HG02885 (cell line): ENCODE measurements around the gene PTGFRN.
A peak's percentile ranks its signal among the peaks of the same experiment; 100 is the strongest.
"Not testable (repeated sequence)": the region's sequence is repeated elsewhere in the genome, so short reads cannot be mapped to it uniquely, and the experiment has no call there.

ENCODE experiments used
- ATAC-seq: cut with Tn5 transposase; IDR thresholded peaks from one replicate; pipeline ENCODE4 v1.9.1; 2021; ENCODE audit warnings: mild to moderate bottlenecking; ENCODE audit not compliant: unreplicated experiment, poor library complexity

Gene PTGFRN

GRCh38 chr1:116909512-116910378, at the start of gene PTGFRN:
Gene PTGFRN, plus strand, starts transcription at chr1:116909916. Its CDS starts 288 bp downstream, at chr1:116910204.
- ATAC-seq = no peak

GRCh38 chr1:116860167-116860566, 49.5 kb upstream of the PTGFRN start:
- ATAC-seq = not testable (repeated sequence)

DNA sequence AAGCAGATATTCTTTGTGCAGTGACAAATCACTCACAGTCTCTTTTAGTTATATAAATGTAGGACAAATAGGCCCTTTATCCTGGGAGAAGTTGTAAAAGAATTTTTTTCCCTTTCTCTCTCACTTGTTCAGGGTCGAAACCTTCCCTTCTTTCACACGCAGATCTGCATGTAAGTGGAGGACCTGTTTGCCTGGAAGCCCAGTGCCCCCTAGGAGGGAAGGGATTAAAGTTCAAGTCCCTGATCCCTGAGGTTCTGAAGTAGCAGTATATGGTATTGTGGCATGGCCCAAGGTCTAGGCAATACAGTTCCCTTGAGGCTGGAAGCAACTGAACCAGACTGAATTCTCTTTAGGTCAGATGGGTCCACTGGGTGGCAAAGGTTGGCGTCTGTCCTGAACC, 48.6 kb upstream of the PTGFRN start:
- no peak for ATAC-seq

DNA sequence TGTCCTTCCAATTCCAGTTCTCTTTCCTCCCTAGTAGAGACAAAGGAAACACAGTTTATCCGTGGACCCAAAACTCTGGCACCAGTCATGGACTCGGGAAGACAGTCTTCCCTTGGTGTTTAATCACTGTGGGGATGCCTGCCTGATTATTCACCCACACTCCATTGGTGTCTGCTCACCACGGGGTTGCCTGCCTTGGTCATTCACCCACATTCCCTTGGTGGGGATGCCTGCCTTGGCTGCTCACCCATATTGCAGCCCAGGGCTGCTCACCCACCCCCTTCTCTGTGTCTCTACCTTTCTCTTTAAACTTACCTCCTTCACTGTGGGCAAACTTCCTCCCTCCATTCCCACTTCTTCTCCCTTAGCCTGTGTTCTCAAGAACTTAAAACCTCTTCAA, 46.7 kb upstream of the PTGFRN start:
- ATAC-seq = not testable (repeated sequence)

DNA sequence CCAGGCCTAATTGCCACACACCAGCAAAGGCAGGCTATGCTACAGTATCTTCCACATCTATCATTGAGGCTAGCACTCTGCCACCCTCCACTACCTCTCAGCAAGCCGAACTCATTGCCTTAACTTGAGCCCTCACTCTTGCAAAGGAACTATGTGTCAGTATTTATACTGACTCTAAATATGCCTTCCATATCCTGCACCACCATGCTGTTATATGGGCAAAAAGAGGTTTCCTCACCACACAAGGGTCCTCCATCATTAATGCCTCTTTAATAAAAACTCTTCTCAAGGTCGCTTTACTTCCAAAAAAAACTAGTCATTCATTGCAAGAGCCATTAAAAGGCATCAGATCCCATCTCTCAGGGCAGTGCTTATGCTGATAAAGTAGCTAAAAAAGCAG, 43.2 kb upstream of the PTGFRN start:
- ATAC-seq = not testable (repeated sequence)

DNA sequence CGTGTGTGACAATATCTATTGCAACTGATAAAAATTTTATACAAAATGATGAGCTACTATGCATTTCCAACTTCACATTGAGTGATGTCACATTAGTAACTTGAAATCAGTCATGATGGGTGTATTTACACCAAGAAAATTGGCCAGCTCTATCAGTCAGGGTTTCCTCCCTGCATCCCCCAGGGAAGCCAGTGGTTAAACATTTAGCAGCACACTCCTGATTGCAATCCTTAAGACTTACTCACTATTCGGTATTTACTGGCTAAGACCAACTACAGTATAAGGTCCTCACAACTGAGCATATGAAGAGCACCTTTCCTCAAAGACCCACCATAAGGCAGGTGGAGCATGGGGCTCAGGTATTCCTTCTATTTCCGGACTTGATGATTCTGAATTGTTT, 41.3 kb upstream of the PTGFRN start:
- no peak for ATAC-seq

GRCh38 chr1:116869611-116870010, 40.1 kb upstream of the PTGFRN start:
- no peak for ATAC-seq

DNA sequence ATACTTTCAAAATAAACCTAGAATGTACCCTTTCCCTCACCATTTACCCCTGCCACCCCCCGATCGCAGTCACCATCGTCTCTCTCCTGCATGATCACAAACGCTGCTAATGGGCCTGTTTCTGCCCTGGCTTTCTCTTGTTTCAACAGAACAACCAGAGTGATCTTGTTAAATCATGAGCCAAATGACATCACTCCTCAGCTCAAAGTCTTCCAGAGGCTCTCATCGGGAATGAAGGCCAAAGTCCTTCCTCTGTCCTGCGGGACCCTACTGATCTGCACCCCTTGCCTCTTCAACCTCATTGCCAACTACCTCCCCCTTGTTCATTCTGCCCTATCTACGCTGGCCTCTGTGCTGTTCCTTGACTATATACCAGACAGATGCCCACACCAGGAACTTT, 39.4 kb upstream of the PTGFRN start:
- no peak for ATAC-seq

GRCh38 chr1:116871779-116872146, 38.0 kb upstream of the PTGFRN start:
- no peak for ATAC-seq

- ATAC-seq = no peak
Observed at GRCh38 chr1:116873680-116874271, 35.9 kb upstream of the PTGFRN start.

DNA sequence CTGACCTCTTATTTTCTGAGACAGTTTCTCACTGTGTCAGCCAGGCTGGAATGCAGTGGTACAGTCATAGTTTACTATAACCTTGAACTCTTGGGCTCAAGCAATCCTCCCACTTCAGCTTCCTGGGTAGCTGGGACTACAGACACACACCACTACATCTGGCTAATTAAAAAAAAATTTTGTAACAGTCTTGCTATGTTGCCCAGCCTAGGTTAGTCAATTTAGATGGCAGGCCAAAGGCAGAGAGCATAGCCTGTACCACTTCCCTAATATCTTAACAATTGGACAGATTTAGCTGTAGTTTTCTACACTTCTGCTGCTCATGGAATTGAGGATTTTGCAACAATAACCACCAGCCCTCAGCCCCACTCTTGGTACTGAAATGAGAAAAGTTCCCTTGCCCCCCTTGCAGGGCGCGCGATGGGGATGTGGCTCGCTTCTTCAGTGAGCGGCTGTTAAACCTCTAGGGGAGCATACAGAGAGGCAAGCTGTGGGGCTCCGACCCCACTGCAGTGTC, 34.9 kb upstream of the PTGFRN start:
- no peak for ATAC-seq

- ATAC-seq = no peak
Observed at GRCh38 chr1:116875391-116875790, 34.3 kb upstream of the PTGFRN start.

DNA sequence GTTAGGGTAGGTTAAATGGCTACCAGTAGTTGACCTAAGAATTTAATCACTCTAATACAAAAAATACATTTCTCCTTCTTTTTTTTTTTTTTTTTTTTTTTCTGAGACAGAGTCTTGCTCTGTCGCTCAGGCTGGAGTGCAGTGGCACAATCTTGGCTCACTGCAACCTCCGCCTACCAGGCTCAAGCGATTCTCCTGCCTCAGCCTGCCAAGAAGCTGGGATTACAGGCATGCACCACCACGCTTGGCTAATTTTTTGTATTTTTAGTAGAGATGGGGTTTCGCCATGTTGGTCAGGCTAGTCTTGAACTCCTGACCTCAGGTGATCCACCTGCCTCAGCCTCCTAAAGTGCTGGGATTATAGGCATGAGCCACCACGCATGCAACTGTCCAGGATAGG, 33.8 kb upstream of the PTGFRN start:
- ATAC-seq = not testable (repeated sequence)

GRCh38 chr1:116877141-116877818, 32.4 kb upstream of the PTGFRN start:
- ATAC-seq = no peak

DNA sequence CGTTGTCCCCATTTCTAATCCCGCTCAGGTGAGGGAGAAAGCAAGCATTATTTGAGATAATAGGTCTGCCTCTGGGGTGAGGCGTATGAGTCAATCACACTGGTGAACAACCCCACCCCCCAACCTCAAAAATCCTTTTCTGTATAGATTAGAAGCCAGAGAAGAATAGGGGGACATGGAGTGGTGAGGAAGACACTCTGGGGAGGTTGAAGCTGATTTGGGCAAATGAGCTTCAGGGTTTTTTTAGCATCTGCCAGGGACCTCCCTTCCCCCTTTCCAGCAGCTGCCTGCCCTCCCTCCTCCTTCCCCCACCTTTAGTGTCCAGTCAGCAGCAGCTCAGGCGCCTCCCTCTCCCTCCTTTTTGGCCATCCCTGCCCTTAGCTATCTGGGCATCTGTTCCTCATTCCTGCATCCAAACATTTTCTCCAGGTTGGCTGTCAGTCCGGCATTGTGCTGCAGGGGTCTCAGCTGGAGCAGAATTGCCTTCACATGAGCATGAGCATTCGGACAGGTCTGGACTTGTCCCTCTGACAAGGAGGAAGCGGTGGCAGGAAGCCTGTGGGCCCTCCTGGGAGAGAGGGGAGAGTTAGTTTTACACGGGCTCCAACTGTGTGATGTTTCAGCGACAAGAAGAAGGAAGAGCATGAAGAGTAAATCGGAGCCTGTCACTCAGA, 30.8 kb upstream of the PTGFRN start:
- ATAC-seq = peak; percentile 49

GRCh38 chr1:116879478-116880133, 30.1 kb upstream of the PTGFRN start:
- peak; percentile 9 for ATAC-seq

GRCh38 chr1:116880917-116881316, 28.8 kb upstream of the PTGFRN start:
- ATAC-seq = no peak

DNA sequence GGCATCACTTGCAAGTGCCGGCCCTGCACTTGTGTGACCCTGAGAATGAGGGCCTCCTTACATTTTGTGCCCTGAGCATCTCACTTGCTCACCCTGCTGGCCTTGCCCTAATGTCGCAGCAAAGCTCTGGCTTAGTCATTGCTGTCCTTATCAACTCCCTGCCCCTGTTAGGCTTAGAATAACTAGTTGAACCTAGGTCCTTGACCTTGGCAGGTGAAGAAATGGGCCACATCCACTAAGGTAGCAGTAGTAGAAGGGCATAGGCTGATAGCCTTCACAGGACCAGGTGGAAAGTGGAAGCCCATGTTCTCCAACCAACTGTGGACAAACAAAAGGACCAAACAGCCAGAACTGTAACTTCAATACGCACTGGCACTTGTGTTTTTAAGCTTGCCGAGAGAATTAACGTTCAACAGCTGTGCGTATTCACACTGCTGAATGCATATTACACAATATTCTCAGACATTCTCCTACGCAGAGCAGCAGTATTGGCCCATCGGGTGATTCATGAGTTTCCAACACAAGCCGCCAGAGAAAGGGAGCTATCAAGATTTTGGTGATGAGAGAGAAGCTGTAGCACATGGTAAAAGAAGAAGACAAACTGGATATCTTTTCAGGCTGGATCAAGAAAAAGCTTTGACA, 27.7 kb upstream of the PTGFRN start:
- peak; percentile 64 for ATAC-seq

DNA sequence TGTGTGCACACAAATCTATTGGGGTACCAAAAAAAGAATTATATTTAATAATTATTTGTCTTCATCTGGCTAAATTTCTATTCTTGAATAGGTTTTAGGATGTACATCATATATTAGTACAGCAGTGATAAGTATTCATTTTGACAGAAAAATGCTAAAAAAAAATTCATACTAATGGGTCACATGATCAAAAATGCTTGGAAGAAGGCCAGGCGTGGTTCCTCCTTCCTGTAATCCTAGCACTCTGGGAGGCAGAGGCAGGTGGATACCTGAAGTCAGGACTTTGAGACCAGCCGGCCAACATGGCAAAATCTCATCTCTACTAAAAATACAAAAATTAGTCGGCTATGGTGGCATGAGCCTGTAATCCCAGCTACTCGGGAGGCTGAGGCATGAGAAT, 26.9 kb upstream of the PTGFRN start:
- no peak for ATAC-seq
